GM21381 (cell line): ENCODE measurements around the gene PREX1.
A peak's percentile ranks its signal among the peaks of the same experiment; 100 is the strongest.
"Not testable (repeated sequence)": the region's sequence is repeated elsewhere in the genome, so short reads cannot be mapped to it uniquely, and the experiment has no call there.

Experiments
- ATAC-seq: cut with Tn5 transposase; IDR thresholded peaks from one replicate; pipeline ENCODE4 v1.9.1; 2021; ENCODE audit warnings: mild to moderate bottlenecking, moderate library complexity; ENCODE audit not compliant: unreplicated experiment

The PREX1 gene

DNA sequence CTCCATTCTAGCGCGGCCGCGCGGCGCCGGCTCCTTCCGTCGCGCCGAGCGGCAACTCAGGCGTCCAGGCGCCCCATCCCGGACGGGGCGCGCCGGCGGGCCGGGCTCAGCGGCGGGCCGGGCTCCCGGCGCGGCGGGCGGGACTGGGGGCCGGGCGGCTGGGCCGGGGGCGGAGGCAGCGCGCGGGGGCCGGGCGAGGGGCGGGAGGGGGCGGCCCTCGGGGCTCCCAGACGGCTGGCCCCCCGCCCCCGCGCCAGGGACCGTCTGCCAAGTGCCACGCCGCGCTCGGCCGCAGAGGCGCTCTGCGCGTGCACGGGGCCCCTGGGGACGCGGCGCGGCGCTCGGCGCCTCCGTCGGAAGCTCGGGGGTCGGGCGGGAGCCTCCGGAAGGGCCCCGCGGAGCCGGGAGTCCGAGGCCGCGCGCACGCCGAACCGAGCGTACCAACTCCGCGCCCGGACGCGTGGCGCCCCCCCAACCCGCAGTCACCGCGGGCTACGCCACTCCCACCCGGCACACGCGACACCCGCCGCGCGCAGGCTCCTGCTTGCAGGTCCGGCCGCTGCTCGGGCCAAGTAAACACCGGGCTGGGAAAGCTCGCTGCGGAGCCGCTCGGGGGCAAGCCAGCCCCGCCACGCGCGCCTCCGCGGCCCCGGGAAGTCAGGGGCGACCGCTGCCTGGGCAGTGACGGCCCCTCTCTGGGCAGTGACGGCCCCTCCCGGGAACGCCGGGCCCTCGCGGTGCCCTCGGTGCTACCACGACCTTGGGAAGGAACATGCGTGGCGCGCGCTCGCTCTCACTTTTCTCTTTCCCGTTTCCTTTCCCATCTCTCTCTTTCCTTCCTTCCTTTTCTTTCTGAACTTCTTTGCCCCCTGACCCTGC is at the start of gene PREX1:
Gene PREX1 (minus strand): TSS at position 145 of the 879 bp plus-strand sequence. CDS start 139 bp downstream, at position 6.
- ATAC-seq, result peak; percentile 44

GRCh38 chr20:48877304-48877703 is 49.5 kb upstream of the PREX1 start:
- no peak for ATAC-seq

DNA sequence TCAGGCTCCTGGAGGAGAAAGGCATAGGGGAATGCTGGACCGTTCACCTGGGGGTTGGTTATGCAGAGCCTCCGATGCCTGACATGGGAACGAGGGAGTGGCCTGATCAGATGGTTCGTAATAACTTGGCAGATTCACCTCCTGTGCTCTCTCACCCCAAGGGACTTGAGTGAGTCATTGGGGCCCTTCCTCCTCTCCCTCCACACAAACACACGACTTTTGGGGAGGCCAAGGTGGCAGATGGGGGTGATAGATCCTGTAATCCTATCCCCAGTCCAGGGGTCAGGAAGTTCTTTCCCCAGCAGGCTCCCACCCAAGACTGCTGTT is 48.1 kb upstream of the PREX1 start:
- no peak for ATAC-seq

- no peak for ATAC-seq
Measured at GRCh38 chr20:48875233-48875913, 47.6 kb upstream of the PREX1 start.

DNA sequence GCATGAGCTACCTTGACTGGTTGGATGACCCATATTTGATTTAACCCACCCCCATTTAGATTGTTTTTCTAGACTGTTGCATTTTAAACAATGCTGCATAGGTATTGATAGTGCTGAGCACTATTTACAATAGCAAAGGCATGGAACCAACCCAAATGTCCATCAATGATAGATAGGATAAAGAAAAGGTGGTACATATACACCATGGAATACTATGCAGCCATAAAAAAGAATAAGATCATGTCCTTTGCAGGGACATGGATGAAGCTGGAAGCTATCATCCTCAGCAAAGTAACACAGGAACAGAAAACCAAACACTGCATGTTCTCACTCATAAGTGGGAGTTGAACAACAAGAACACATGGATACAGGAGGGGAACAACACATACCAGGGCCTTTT is 41.6 kb upstream of the PREX1 start:
- not testable (repeated sequence) for ATAC-seq

GRCh38 chr20:48866936-48867335 is 39.1 kb upstream of the PREX1 start:
- no peak for ATAC-seq

DNA sequence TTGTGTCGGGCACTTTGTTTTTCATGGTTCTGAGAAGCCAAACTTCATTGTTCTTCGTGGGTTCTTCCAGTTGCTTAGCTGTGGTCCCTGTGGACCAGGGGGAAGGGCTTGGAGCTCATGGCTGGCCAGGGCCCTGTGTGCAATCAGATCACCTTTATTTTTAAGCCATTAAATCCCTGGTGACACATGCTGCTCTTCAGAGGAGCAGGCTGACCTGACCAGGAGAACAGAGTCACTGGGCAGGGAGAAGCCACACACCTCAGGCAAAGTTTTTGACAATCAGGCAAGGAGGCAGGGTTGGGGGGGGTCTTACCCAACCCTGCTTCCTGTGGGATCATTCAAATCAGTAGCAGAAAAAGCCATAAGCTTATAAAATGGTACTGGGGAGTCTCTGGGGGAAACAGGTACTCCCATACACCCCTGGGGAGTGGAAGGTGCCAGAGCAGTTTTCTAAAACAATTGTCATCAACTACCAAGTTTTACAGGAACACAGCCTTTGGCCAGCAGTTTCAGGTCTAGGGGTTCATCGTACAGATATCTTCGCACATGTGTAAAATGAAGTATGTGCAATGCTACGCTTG is 37.0 kb upstream of the PREX1 start:
- no peak for ATAC-seq

DNA sequence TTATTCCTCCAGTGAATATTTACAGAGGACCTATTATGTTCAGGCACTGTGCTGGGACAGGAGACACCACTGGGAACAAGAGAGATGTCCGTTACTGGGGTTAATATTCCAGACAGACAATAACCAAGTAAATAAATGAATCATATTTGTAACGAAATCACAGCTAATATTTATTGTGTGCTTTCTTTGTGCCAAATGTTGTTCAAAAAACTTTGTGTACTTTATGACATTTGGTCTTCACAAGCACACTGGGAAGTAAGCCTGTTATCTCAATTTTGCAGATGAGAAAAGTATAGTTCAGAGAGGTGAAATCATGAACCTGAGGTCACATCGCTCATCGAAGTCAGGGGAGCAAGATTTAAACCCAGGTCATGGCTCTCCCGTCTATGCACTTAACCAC is 36.5 kb upstream of the PREX1 start:
- ATAC-seq, result no peak

- no peak for ATAC-seq
Measured at GRCh38 chr20:48862279-48862678, 34.5 kb upstream of the PREX1 start.

- ATAC-seq, result no peak
Measured at GRCh38 chr20:48861444-48861843, 33.6 kb upstream of the PREX1 start.

DNA sequence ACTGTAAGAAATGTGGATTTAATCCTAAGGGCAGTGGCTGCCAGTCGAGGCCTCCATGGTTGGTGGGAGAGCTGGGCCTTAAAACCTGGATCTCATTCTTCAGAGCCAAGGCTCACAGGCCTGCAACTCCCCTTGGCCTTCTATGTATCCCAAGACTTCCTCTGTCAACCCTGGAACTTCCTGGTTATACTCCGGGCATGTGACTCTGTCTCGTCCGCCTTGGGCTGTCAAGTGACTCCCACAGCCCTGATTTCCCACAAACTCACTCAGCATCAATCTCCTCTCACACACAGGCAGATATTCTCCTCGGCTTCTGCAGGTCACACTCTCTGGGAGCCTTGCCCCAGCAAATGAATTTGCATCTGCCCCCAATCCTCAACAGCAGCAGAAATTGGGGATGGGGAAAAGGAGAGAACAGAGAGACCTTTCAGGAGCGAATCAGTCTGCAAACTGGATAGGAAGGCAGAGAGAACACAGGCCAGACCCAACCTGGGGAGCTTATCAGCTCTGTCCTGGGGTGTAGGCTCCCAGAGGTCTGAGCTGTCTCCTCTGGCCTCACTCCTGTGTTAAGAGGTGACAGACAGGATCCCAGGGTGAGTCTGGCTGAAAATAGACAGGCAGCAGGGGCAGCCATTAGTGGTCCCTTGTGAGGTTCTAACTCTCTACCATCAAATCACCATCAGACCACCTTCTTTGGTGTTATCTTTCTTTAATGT is 30.4 kb upstream of the PREX1 start:
- no peak for ATAC-seq

DNA sequence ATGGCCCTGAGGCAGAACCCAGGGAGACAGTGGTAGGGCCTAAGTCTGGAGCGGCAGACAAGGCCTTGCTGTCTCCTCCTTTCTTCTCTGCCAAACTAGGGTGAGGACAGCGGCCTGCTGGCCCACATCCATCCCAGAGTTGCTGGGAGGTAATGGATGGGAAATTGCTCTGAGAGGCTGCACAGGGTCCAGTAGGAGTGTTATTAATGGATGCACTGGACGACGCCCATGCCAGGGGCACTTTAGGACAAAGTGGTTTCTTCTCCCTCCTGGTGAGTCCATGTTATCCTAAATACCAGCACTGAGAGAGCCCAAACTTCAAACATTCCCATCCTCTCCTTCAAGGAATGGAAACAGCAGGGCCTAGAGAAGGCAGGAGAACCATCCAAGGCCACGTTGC is 28.3 kb upstream of the PREX1 start:
- ATAC-seq, result no peak

DNA sequence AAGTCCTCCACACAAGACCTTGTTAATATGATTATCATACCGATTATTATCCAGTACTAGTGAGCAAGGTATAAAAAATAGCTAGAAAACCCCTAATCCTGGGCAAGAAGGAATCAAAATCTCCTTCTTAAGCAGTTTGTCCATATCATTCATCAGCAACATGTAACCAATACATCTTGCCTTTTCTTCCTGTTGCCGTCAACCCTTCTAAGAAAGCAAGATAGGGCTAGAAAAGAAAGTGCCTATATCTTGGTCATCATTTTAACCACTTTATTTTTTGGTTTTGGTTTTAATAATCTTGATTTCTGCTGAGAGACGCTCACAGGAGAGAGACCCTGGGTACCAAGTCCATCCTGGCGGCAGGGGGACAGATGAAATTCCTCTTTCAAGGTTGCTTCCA is 27.2 kb upstream of the PREX1 start:
- no peak for ATAC-seq

- ATAC-seq, result no peak
Measured at GRCh38 chr20:48852609-48853008, 24.8 kb upstream of the PREX1 start.

GRCh38 chr20:48851579-48851978 is 23.8 kb upstream of the PREX1 start:
- no peak for ATAC-seq

DNA sequence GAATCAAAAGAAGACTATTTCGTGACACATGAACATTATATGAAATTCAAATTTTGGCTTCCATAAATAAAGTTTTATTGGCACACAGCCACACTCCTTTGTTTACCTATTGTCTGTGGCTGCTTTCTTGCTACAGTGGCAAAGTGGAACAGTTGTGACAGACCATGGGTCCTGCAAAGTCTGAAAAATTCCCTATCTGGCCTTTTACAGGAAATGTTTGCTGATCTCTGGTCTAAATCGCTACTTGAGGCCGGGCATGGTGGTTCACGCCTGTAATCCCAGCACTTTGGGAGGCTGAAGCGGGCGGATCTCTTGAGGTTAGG is 23.1 kb upstream of the PREX1 start:
- ATAC-seq, result no peak

GRCh38 chr20:48850257-48850976 is 22.6 kb upstream of the PREX1 start:
- no peak for ATAC-seq

DNA sequence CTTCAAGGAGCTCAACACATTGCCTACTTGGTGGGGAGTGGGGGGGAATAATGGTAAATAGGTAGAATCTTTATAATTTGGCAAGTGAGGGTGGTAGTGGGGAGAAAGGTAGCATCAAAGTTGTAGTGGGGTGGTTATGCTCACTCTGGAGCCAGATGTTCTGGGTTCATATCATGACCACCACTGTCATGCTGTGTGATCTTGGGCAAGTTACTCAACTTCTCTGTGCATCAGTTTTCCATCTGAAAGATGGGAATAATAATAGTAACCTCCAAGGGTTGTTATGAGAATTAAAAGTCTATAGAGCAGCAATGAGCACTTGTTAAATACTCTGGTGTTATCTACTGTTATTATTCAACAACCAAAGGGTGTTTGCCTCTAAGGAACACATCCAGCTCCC is 22.0 kb upstream of the PREX1 start:
- no peak for ATAC-seq

DNA sequence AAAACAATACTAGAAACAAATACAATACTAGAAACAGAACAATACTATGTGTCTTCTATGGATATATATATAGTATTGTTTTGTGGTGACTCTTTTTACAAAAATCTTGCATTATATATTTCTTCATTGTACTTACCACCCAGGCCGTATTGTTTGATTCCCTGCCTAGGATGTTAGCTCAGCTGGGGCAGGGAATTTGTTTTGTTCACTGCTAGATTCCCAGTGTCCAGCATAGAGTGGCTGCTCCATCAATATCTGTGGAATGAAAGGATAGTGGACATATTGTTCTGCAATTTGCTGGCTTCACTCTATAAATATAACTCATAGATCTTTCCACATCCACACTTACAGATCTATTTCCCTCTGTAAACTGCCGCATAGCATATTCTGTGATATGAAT is 21.5 kb upstream of the PREX1 start:
- no peak for ATAC-seq

DNA sequence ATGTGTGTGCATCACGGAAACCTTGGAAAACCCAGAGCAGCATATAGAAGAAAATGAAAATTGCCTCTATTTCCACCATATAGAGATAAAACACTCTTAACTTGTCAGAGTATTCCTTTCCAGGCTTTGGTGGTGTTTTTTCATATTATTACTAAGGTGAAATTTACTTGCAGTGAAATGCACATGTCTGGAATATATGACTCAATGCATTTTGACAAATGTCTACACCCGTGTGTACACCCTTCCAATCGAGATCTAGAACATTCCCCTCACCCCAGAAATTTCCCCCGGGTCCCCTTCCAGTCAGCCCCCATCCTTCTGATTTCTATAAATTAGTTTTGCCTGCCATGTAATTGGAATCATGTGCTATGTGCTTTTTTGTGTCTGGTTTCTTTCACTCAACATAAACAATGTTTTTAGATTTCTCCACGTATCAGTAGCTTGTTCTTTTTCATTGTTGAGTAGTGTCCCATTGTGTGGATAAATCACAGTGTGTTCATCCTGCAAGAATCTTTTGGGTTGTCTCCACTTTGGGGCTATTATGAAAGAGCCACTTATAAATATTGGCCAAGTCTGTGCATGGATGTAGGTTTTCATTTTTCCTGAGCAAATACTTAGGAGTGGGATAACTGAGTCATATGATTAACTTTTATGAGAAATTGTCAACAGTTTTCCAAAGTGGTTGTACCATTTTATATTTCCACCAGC is 19.9 kb upstream of the PREX1 start:
- no peak for ATAC-seq
